ENCODE measurements around the gene PPP2R2B.

The PPP2R2B gene

DNA sequence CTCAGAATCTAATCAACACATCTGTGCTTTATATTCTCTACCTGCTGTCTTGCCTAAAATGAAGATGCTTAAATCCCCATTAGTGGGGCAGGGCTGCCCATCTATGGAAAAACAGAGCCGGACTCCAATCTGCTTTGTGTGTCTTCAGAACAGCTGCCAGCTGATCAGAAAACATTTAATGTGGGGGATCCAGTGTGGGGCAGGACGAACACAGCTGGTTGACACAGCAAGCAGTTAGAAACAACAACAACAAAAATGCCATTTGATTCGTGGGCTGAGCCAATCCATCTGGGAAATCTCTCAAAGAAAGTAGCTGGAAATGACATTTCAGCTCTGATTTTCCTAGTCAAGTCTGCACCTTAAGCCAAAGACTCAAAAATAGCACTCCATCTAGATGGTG is 99.8 kb downstream of the PPP2R2B start:
- Histone ChIP-seq H3K4me3 (no peak overlapping the region), H3K27ac (no peak overlapping the region)
- TF ChIP-seq, protein P1, sequence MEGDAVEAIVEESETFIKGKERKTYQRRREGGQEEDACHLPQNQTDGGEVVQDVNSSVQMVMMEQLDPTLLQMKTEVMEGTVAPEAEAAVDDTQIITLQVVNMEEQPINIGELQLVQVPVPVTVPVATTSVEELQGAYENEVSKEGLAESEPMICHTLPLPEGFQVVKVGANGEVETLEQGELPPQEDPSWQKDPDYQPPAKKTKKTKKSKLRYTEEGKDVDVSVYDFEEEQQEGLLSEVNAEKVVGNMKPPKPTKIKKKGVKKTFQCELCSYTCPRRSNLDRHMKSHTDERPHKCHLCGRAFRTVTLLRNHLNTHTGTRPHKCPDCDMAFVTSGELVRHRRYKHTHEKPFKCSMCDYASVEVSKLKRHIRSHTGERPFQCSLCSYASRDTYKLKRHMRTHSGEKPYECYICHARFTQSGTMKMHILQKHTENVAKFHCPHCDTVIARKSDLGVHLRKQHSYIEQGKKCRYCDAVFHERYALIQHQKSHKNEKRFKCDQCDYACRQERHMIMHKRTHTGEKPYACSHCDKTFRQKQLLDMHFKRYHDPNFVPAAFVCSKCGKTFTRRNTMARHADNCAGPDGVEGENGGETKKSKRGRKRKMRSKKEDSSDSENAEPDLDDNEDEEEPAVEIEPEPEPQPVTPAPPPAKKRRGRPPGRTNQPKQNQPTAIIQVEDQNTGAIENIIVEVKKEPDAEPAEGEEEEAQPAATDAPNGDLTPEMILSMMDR (IDR thresholded peaks at IDR 0.05), result no peak
- no peak for DNase-seq (ENCODE audit: low spot score)

DNA sequence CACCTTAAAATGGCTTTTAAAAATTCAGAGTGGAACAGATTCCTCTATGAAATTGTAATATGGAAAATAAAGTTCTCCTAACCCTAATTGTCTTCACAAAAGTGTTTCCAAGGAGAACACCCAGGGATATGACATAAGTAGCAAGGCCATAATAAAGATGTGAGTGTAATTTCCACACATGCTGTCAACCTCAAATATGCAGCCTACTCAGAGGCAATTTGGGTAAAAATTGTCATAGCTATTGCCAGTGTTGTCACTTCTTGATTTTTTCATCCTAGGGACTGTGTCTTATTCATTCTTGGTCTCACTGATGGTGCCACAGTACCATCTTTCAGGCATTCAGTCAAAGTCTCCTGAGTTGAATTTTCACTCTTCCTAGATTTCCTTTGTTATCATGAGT is 100.3 kb downstream of the PPP2R2B start:
- H3K27ac ChIP-seq, result no peak overlapping the region
- TF ChIP-seq, protein P1 (IDR thresholded peaks at IDR 0.05), result no peak
- H3K4me3 ChIP-seq, result no peak overlapping the region
- no peak for DNase-seq (ENCODE audit: low spot score)

DNA sequence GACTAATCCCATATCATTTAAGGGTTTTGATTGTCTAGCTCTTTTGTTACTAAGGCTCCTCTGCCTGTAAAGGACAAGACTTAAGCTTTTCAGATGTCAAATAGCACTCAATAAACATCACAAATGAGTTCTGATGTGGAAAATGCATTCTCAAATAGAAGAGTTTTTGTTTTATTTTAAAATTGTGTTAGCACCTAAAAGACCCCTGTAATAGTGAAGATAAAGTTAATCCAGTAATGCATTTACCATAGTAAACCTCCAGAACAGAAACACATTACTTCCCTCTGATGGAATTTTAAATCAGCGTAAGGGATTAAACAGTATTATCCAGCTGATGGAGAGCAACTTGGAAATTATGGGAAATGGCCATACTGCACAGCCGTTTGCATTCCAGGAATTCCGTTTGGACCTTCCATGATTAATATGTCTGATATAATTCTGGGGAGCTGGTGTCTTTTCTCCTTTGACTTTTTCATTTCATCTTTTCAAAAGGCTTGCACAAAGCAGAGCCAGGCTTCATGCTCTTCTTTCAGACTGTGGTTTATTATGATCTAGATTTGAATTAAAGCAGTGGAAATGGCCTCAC is 105.6 kb downstream of the PPP2R2B start:
- Histone ChIP-seq H3K27ac (no peak overlapping the region), H3K4me3 (no peak overlapping the region)
- TF ChIP-seq, protein P1 (IDR thresholded peaks at IDR 0.05), result no peak
- DNase-seq (ENCODE audit: low spot score), result no peak

DNA sequence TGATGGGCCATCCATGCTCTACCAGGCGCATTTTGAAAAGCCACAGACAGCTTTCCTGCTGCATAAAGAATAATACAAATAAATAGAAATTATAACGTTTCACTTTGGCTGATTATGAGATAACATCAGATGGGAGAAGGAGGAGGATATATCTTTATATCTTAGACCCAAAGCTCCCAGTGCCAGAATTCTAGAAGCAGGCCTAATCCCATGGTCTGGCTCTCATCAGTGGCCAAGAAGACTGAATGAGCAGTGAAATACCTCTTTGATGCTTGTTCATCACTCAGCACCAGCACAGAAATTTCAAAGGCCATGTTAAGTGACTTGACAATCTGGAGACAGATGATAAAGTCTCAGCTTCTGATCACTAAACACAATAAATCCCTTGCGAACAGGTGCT is 107.6 kb downstream of the PPP2R2B start:
- Histone ChIP-seq H3K4me3 (no peak overlapping the region), H3K27ac (no peak overlapping the region)
- TF ChIP-seq, protein P1 (IDR thresholded peaks at IDR 0.05), result no peak
- DNase-seq (ENCODE audit: low spot score), result no peak

DNA sequence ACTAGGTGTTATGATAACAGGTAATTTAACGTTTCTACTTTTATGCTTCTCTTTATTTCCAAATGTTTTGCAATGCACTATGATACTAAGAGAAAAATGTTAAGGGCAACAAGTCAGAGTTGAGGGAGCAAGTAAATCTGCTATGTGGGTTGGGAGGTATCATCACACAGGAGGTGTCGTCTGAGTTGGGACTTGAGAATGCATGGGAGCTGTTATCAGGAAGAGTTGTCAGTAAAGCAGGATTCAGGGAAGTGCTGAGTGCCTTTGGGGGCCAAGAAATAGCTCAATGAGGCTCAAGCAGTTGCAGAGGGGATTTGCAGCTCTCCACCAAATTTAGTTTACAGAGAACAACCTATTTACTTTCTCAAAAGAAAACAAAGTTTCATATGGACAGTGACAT is 108.0 kb downstream of the PPP2R2B start:
- TF ChIP-seq, protein P1 (IDR thresholded peaks at IDR 0.05), result no peak
- Histone ChIP-seq H3K4me3 (no peak overlapping the region), H3K27ac (no peak overlapping the region)
- DNase-seq (ENCODE audit: low spot score), result no peak

DNA sequence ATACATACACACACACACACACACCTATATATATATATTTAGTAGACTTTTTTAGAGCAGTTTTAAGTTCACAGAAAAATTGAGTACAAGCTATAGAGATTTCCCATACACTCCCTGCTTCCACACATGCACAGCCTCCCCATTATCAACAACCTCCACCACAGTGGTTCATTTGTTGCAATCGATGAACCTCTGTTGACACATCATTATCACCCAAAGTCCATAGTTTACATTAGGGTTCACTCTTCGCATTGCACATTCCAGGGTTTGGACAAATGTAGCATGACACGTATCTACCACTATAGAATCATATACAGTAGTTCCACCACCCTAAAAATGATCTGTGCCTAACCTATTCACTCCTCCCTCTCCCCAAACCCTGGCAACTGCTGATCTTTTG is 111.0 kb downstream of the PPP2R2B start:
- no peak for DNase-seq (ENCODE audit: low spot score)
- TF ChIP-seq, protein P1 (IDR thresholded peaks at IDR 0.05), result no peak
- H3K27ac ChIP-seq, result no peak overlapping the region
- H3K4me3 ChIP-seq, result no peak overlapping the region

DNA sequence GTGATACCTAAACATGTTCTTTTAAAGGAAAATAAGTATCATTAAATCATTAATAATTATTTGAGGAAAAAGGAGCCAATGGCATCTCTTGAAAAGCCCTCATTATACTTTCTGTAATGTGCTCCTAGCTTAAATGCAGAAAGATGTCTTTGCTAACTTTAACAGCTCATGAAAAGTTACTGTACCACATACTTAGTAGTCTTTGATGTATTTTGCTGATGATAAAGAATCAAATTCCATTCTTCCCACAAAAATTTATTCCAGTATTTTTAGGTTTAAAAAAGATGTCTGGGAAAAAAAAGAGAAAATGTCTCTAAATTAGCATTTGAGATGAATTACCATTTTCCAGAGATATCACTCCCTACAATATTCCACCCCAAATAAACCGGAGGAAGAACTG is 112.5 kb downstream of the PPP2R2B start:
- DNase-seq (ENCODE audit: low spot score), result no peak
- Histone ChIP-seq H3K27ac (no peak overlapping the region), H3K4me3 (no peak overlapping the region)
- TF ChIP-seq, protein P1 (IDR thresholded peaks at IDR 0.05), result no peak
